Measurements from ENCODE around the gene MIEF2.
"Not testable (repeated sequence)": the region's sequence is repeated elsewhere in the genome, so short reads cannot be mapped to it uniquely, and the experiment has no call there.

MIEF2 gene, protein sequence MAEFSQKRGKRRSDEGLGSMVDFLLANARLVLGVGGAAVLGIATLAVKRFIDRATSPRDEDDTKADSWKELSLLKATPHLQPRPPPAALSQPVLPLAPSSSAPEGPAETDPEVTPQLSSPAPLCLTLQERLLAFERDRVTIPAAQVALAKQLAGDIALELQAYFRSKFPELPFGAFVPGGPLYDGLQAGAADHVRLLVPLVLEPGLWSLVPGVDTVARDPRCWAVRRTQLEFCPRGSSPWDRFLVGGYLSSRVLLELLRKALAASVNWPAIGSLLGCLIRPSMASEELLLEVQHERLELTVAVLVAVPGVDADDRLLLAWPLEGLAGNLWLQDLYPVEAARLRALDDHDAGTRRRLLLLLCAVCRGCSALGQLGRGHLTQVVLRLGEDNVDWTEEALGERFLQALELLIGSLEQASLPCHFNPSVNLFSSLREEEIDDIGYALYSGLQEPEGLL

GRCh38 chr17:18260332-18261145 is at the start of gene MIEF2:
Gene MIEF2, plus strand, starts transcription at chr17:18260662. Its CDS starts 2,059 bp downstream, at chr17:18262721.
- DNase-seq, result peak; percentile 90

DNA sequence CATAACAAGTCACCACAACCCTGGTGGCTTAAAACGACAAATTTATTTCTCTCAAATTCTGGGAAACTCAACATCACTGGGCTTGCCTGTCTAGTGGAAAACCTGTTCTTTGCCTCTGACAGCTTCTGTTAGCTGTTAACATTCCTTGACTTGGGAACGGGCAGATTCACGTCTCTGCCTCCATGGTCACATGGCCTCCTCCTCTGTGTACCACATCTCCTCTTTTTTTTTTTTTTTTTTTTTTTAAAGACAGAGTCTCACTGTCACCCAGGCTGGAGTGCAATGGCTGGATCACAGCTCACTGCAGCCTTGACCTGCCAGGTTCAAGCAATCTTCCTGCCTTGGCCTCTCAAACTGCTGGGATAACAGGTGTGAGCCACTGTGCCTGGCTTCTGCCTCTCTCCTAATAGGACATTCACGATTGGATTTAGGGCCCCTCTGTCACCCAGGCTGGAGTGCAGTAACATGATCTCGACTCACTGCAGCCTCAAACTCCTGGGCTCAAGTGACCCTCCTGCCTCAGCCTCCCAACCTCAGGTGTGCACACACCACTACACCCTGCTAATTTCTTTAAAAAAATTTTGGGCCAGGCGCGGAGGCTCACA is 46.7 kb upstream of the MIEF2 start:
- no peak for DNase-seq

- not testable (repeated sequence) for DNase-seq
Measured at GRCh38 chr17:18216906-18217305, 43.6 kb upstream of the MIEF2 start.

DNA sequence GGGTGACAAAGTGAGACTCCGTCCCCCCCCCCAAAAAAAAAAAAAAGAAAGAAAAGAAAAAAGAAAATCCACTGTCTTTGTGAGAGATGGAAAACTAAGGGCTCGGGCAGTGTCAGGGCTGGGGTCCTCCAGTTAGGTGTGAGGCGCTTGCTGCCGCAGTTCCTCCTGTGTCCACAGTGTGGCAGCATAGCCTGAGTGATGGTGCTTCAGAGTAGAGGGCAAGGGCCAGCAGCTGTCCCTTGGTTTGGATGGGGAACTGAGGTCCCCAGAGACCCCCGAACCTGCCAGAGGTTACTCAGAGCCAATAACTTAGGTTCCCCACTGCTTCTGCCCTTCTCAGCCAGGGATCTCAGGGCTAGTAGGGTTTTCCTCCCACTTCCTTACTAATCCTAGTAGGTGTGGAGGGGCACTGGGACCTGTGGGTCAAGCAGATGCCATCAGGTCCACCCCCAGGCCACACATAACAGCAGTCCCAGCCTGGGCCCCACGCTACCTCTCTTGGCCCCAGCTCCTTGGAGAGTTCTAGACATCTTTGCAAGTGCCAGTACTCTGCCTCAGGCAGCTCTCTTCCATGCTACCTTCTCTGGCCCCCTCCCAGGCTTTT is 42.9 kb upstream of the MIEF2 start:
- peak; percentile 60 for DNase-seq

DNA sequence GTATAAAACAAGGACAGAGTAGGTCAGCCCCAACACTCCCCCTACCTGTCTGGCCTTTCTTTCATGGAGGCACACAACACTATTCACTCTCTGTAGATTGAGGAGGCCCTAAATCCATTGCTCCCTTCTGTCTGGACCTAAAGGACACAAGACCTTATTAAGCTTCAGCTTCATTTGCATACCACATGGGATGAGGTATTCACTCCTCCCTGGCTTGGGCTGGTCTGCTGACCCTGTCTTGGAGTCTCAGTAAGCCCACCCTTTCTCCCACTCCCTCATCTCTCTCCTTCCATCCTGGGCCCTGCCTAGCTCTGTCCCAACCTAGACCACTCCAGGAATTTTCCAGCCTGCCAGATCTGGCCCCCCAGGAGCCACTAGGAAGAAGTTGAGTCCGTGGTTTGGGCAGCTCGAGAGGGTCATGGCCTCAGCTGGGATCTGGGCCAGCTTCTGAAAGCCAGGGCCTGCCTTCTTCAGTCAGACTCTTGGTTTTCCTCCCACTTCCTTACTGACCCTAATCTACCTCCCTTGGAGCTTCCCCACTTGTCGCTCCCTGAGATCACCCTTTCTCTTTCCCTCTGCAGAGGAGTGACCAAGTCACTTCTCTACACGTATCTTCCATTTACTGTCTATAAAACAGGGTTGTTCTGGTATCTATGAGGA is 41.6 kb upstream of the MIEF2 start:
- DNase-seq, result no peak

DNA sequence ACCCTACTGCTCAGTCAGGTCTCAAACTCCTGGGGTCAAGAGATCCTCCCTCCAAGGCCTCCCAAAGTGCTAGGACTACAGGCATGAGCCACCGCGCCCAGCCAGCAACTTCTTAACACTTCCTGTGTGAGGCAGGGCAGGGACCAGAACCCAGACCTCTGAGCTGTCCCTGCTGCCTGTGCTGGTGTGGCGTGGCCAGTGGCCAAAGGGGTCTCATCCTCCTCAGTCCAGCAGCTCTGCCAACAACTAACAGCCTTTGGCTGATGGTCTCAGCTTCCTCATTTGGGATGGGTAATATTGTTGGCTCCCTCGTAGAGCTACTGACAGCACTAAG is 36.4 kb upstream of the MIEF2 start:
- DNase-seq, result no peak

DNA sequence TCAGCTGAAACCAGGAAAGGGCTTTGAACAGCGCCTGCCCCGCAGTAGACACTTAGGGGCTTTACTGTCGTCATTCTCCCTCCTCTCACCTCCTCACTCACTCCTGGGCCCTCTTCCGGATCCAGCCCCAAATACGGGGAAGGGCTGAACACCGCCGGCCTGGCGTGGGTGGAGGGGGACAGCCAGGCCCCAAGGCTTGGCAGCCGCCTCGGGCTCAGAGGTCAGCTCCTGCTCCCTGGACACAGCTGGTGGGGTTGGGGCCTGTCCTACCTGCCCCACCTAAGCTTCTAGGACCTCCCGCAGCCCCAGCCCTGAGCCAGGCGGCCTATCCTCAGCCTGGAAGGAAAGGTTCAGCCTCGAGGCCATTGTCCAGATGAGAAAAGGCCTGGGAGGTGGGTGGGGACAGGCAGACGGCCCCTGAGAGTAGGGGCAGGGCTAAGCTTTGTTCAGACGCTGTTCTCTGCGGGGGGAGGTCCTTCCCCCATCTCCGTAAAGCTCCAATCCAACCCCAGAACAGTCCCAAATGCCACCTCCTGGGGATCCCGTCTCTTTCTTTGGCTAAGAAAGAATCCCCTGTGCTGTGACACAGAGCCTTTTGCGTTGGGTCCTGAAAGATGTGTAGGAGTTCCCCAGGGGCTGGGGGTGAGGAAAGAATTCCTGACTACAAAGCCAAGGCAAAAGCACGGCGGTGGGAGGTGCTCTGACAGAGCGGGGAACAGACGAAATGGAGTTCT is 35.9 kb upstream of the MIEF2 start:
- no peak for DNase-seq

GRCh38 chr17:18225121-18225641 is 35.3 kb upstream of the MIEF2 start, which contains the start of gene LLGL1:
Gene LLGL1, plus strand, starts transcription at chr17:18225635. Its CDS starts 48 bp downstream, at chr17:18225683.
- peak; percentile 93 for DNase-seq

GRCh38 chr17:18225642-18226283 is 34.7 kb upstream of the MIEF2 start:
- no peak for DNase-seq

DNA sequence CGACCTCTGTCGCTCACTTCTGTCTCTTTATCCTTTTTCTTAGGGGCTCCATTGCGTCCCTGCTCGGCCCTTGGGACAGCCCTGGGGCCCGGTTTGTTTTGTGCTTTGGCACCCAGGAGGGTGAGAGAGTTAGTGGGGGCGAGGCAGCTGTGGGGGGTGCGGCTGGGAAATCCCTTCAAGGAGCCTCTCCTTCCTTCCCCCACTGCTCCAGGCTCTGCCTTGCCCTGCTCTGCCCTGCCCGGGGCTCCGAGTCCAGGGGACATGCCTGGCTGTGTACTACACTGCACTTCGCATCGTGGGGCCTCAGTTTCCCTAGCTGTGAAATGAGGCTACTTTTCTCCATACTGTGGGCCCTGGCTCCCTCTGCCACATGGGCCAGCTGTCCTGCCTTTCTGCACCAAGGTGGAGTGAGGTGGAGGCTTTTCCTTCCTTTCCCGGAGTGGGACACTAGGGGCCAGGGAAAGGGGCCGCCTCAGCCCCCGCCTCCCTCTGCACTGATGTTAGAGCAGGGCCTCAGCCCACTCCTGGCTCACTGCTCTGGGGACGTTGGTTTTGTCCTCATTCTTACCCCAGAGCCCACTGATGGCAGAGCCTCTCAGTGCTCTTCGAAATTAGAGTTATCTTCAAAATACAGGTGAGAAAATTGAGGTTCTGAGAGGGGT is 34.0 kb upstream of the MIEF2 start:
- DNase-seq, result no peak

DNA sequence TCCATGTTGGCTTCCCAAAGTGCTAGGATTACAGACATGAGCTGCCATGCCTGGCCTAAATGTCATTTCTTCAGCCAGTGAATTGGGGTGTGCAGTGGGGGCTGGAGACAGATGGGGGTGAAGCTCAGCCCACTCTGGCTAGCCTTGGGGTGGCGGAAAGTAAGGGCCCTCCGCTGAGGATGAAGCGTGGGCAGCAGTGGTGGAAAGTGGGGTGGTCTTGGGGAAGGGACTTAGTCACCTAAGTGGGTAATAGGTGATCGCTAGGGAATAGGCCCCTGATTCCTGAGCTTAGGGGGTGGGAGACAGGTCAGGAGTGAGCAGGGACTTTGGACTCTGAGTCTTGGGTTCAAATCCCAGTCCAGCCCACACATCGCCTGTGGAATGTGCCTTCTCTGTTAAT is 32.8 kb upstream of the MIEF2 start:
- DNase-seq, result no peak

DNA sequence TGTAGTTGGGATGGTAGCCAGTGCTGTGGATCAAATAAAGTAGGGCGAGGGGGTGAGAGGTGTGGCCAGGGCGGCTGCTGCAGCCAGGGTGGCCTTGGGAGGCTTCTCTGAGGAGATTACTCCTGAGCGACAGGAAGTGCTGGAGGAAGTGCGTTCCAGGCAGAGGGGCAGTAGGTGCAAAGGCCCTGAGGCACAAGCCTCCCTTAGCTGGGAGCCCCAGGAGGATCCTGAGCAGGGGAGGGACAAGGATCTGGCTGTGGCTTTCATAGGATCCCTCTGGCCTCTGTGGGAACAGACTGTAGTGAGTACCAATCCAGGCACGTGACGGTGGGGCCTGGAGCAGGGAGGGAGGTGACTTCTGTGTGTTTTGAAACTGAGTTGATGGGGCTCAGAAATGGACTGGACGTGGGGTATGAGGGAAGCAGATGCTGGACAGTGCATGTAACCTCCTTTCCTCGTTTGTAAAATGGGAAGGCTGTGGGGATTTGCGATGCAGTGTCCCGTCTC is 32.2 kb upstream of the MIEF2 start:
- DNase-seq, result no peak

DNA sequence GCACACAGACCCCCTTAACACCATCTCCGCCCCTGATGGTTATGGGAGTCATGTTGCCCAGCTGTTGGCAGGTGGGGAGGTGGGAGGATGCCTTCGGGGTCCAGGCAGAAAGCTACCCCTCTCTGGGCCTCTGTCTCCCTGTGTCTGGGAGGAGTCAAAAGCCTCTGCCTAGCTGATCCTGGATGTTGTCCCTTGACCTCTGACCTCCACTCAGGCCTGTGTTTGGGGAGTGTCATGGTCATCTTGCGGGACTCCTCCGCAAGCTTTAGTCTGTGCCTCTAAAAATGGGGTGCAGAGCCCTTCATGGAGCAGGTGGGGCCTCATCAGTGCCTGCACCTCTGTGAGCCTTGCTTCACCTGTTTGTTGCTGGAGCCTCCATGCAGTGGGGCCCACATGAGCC is 31.2 kb upstream of the MIEF2 start:
- no peak for DNase-seq

- no peak for DNase-seq
Measured at GRCh38 chr17:18229771-18230170, 30.7 kb upstream of the MIEF2 start.

DNA sequence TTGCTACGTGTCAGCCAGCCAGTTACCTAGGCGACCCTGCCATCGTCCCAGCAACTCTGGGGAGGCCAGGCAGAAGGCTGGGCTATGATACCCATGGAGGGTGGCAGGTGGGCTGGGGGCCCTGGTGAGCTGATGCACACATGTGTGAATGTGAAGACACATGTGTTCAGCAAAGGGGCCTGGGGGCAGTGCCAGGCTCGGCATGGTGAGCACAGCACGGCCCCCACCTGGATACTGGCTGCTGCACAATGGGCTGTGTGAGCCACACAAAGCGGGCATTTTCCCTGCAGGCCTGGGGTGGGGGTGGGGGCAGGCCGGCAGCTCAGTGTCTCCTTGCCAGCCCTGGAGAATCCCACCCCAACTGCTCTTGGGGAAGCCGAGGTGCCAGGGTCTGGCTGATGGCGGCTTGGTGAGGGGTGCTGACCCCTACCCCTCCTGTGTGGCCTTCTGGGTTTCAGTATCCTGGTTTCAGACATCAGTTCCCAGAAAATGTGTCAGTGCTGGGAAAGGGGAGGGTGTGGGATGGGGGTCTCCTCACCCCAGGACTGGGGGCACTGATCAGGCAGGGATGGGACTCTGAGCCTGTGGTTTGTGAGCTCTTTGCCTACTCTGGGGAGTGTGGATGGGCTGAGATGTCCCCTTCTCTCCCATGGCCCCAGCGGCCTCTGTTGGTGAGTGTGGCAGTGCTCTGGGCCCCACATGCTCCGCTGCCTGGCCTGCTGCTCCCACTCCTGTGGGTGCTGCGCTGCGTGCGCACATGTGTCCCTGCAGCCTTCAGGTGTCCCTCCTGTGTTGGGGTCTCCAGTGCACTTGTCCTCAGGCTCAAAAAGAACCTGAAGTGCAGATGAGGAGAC is 29.9 kb upstream of the MIEF2 start:
- DNase-seq, result no peak

DNA sequence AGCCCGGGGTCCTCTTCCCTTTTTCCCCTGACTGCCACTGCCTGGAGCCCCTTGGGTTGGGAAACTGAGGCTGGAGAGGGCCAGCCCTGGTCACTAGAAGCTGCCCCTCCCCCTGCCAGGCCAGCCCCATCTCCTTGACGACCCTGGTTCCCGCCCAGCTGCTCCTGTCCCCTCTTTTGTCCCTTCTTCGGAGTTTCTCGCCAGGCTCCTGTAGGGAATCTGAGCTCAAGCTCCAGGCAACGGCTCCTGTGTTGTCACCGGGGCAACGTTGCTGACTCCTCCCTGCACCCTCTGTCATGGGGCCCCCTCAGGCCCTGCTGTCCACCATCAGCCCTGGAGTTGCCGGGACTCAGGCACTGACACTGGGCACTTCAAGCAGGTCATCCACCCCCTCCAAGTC is 29.3 kb upstream of the MIEF2 start:
- no peak for DNase-seq

DNA sequence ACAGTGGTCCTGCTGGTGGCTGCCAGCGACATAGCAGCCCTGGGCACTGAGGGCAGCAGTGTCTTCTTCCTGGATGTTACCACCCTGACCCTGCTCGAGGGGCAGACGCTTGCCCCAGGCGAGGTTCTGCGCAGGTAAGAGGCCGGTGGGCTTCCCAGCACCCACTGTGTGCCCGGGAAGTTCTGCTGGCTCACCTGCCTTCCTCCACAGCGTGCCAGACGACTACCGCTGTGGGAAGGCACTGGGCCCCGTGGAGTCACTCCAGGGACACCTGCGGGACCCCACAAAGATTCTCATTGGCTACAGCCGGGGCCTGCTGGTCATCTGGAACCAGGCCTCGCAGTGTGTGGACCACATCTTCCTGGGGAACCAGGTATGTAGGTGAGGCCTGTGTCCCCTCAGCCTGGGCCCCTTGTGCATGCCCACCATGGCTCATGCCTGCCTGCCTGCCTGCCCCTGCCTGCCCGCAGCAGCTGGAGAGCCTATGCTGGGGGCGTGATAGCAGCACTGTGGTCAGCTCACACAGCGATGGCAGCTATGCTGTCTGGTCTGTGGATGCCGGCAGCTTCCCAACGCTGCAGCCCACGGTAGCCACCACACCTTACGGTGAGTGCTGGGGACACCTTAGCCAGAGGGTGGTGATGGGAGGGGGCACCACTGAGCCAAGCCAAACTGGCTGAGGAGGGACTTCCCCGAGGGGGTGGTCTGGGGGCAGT is 26.5 kb upstream of the MIEF2 start:
- DNase-seq, result no peak

GRCh38 chr17:18234853-18235380 is 25.5 kb upstream of the MIEF2 start:
- DNase-seq, result no peak
